GM12878 (cell line): ENCODE results near the gene RSPRY1. TPM values are rescaled to one million over a fixed set of nuclear protein-coding genes. Genes with fewer than 3 reads are reported as not detected.
A peak's percentile ranks its signal among the peaks of the same experiment; 100 is the strongest.

Experiments used
- ATAC-seq: fragments of 200-7000 bp; cut with Tn5 transposase; 3 replicates; pipeline ENCODE4 v1.9.1; 2020; ENCODE audit warnings: mild to moderate bottlenecking, moderate library complexity
- BruUV-seq: library from RNA; stranded (reverse); fragments of 400-500 nt; replicated peaks from 2 replicates; lab custom pipeline; 2021; lab: Mats Ljungman, UMichigan
- CTCF ChIA-PET: fragments of 300-600 bp; sonication (Branson Sonifier 250); formaldehyde crosslinking; extraction: SDS; loops from one replicate; lab custom pipeline; 2021; ENCODE audit warnings: inconsistent platforms; lab: Yijun Ruan, JAX
- POLR2A ChIA-PET: fragments of 350-600 bp; formaldehyde crosslinking; extraction: SDS; loops from one replicate; lab custom pipeline; 2021; ENCODE audit warnings: inconsistent platforms; lab: Charles Lee
- RAD21 ChIA-PET: fragments of 300-600 bp; sonication (Branson Sonifier 250); formaldehyde crosslinking; loops from one replicate; lab custom pipeline; 2023; ENCODE audit warnings: antibody characterized with exemption; ENCODE audit not compliant: unreplicated experiment; lab: Charles Lee
- SMC1A ChIA-PET: fragments of 300-600 bp; sonication (Branson Sonifier 250); formaldehyde crosslinking; loops from one replicate; lab custom pipeline; 2023; ENCODE audit not compliant: unreplicated experiment, uncharacterized antibody; lab: Charles Lee
- DNase-seq: peaks from one replicate; pipeline ENCODE4 v3.0.0-alpha.2; 2011; ENCODE audit warnings: low read depth, low spot score
- FAIRE-seq: peaks from 3 replicates; lab custom pipeline; 2011; peaks lifted over from hg19 to GRCh38; lab: Jason Lieb, UNC
- H2AFZ ChIP-seq: 2 replicates; pipeline ENCODE4 v1.6.0; 2011; ENCODE audit warnings: low read depth, low read length, control low read depth; ENCODE audit not compliant: control insufficient read depth
- H3K27ac ChIP-seq: 2 replicates; pipeline ENCODE4 v1.5.1; 2011; ENCODE audit warnings: control low read depth; ENCODE audit not compliant: control insufficient read depth, insufficient read depth
- H3K27me3 ChIP-seq, 2 experiments: replicated peaks in 1 of 2; 2 replicates each; pipeline versions ENCODE4 v1.6.0 to v1.6.1; 2011; ENCODE audit warnings: low read length in 1 of 2; ENCODE audit not compliant: control insufficient read depth in 2 of 2, insufficient read depth in 2 of 2
- H3K36me3 ChIP-seq, 2 experiments: 2 replicates each; pipeline ENCODE4 v1.5.1; 2011; ENCODE audit warnings: low read length in 1 of 2; ENCODE audit not compliant: control insufficient read depth in 2 of 2, insufficient read depth in 2 of 2
- H3K4me1 ChIP-seq: 2 replicates; pipeline ENCODE4 v1.6.1; 2011; ENCODE audit warnings: mild to moderate bottlenecking, low read length, moderate library complexity, mixed read lengths; ENCODE audit not compliant: control insufficient read depth, insufficient read depth
- H3K4me2 ChIP-seq: 2 replicates; pipeline ENCODE4 v1.6.0; 2011; ENCODE audit warnings: control low read depth; ENCODE audit not compliant: control insufficient read depth, insufficient read depth
- H3K4me3 ChIP-seq: fragments of 200-600 bp; sonication (generic); 2 replicates; pipeline ENCODE4 v1.5.1; 2016
- H3K79me2 ChIP-seq: 2 replicates; pipeline ENCODE4 v1.6.0; 2011; ENCODE audit warnings: low read length; ENCODE audit not compliant: control insufficient read depth, insufficient read depth
- H3K9ac ChIP-seq: 2 replicates; pipeline ENCODE4 v1.8.0; 2011; ENCODE audit warnings: low read length, control low read depth, mixed read lengths; ENCODE audit not compliant: control insufficient read depth, insufficient read depth
- H3K9me3 ChIP-seq: replicated peaks from 3 replicates; pipeline ENCODE4 v1.5.1; 2011; ENCODE audit warnings: mild to moderate bottlenecking, low read length; ENCODE audit not compliant: control insufficient read depth, insufficient read depth
- H4K20me1 ChIP-seq: 2 replicates; pipeline ENCODE4 v1.6.0; 2011; ENCODE audit not compliant: control insufficient read depth, insufficient read depth
- BCLAF1 ChIP-seq: fragments of 450-650 bp; IDR thresholded peaks from 2 replicates; pipeline ENCODE4 v1.6.1; 2017; ENCODE audit warnings: antibody characterized with exemption, mild to moderate bottlenecking, moderate library complexity
- BRCA1 ChIP-seq: IDR thresholded peaks from 2 replicates; pipeline ENCODE4 v1.6.1; 2011; ENCODE audit warnings: low read depth, low read length, improper control_type of control experiment
- CREB1 ChIP-seq: IDR thresholded peaks from 2 replicates; pipeline ENCODE4 v1.6.1; 2012; ENCODE audit warnings: low read depth, mild to moderate bottlenecking, inconsistent platforms
- HSF1 ChIP-seq: fragments of 150-350 bp; IDR thresholded peaks from 2 replicates; pipeline ENCODE4 v1.6.1; 2014; ENCODE audit warnings: mild to moderate bottlenecking, low read depth, low read length
- POLR2A ChIP-seq: IDR thresholded peaks from 2 replicates; pipeline ENCODE4 v1.6.1; 2011; ENCODE audit warnings: low read depth, mild to moderate bottlenecking, low read length
- RELB ChIP-seq: fragments of 450-650 bp; IDR thresholded peaks from 2 replicates; pipeline ENCODE4 v1.6.1; 2017; ENCODE audit warnings: low read depth, mild to moderate bottlenecking, moderate library complexity
- ZNF24 ChIP-seq: fragments of 450-650 bp; IDR thresholded peaks from 2 replicates; pipeline ENCODE4 v1.6.1; 2017; ENCODE audit warnings: antibody characterized with exemption, mild to moderate bottlenecking
- WGBS: methylation state at CpG from one replicate; pipeline ENCODE4 v1.1.6; 2016; ENCODE audit warnings: low lambda C conversion rate; ENCODE audit not compliant: insufficient replicate concordance, insufficient coverage; ENCODE audit errors: missing lambda C conversion rate; 5-methylcytosine and 5-hydroxymethylcytosine counted together
- in situ Hi-C: fragments of 300-500 bp; cut with MboI; formaldehyde crosslinking; loops from 9 replicates; pipeline ENCODE4 v1.14.3; 2018; ENCODE audit warnings: mixed read lengths
- intact Hi-C: fragments of 100-400 bp; cut with micrococcal nuclease; formaldehyde crosslinking; loops from one replicate; pipeline ENCODE4 v1.14.2; 2022; ENCODE audit not compliant: unreplicated experiment
- polyA plus RNA-seq, 11 experiments: library from polyadenylated mRNA; depleted of rRNA in 4 of 11; unstranded in 6 of 11; stranded (reverse) in 5 of 11; fragments of >200 nt; fragmentation: Nextera tagmentation in 4 of 11; fragmentation: Illumina TruSeq in 1 of 11; extraction: Ambion mirVana in 4 of 11; extraction: Trizol in 1 of 11; gene quantifications; 1 replicate in 1 of 11; 2 replicates in 10 of 11; pipeline versions ENCODE4 v1.2.1 to v1.2.3, GENCODE V29; 2011 to 2016; ENCODE audit warnings: inconsistent platforms in 2 of 11, missing spikeins in 2 of 11, low read depth in 1 of 11
- total RNA-seq, 4 experiments: library from RNA; depleted of rRNA in 3 of 4; stranded (reverse); fragments of >200 nt in 3 of 4; fragmentation: Illumina TruSeq in 1 of 4; extraction: Trizol in 1 of 4; gene quantifications; 2 replicates each; pipeline versions ENCODE4 v1.2.1 to v1.2.3, GENCODE V29; 2013 to 2021

Gene RSPRY1
- total and polyA plus RNA-seq, 10 of the 15 experiments (the other 5 are each of a cell fraction or from before 2014, with no cell fraction given), result 18.5 to 57.0 (median 41.2) TPM

GRCh38 chr16:57150682-57151330 is 35.3 kb upstream of the RSPRY1 start:
- WGBS, result 98% methylated on average over 9 of the region's 9 CpGs
- ChIA-PET RAD21 (interaction anchor here (0.7 to 1.4 kb wide), 3 partner anchors 24 to 58 kb away, joined by 3 to 5 read pairs (median 3); partner anchors contain the start of gene CPNE2), POLR2A (interaction anchor here (1.0 to 1.8 kb wide), 3 partner anchors 9 to 24 kb away, joined by 3 to 7 read pairs (median 3); no protein-coding TSS in a partner anchor), CTCF (interaction anchor here (0.9 to 2.8 kb wide), 5 partner anchors 9 to 187 kb away, joined by 3 to 14 read pairs (median 3); partner anchors contain the start of gene CPNE2), SMC1A (interaction anchor here (0.8 to 1.2 kb wide), 6 partner anchors 16 to 90 kb away, joined by 3 read pairs; no protein-coding TSS in a partner anchor)
- no peaks in the 10 kb centered on the region for H3K27me3 ChIP-seq
- FAIRE-seq (no peak), ATAC-seq (no peak), DNase-seq (no peak)
- peaks cover 15% of the 10 kb centered on the region for H3K4me1 ChIP-seq
- no peak overlapping the region for H3K4me3 ChIP-seq
- no peaks in the 10 kb centered on the region for H3K79me2 ChIP-seq
- TF ChIP-seq POLR2A (0 out of 2 replicates have a peak, but pooled peaks have one; percentile 25), BRCA1 (no peak)
- H3K36me3 ChIP-seq, result peaks cover 15 to 23% of the 10 kb centered on the region in 2 experiments
- BruUV-seq, result no TSS peak
- H2AFZ ChIP-seq, result no peak overlapping the region
- in situ Hi-C loops, result no loop called here
- no peak overlapping the region for H3K4me2 ChIP-seq
- H3K27ac ChIP-seq, result no peak overlapping the region
- intact Hi-C loops, result no loop called here
- no peak overlapping the region for H3K9ac ChIP-seq
- no peaks in the 10 kb centered on the region for H4K20me1 ChIP-seq
- no peaks in the 10 kb centered on the region for H3K9me3 ChIP-seq

- DNase-seq (no peak), FAIRE-seq (no peak), ATAC-seq (no peak)
- ChIA-PET POLR2A (interaction anchor here (1.0 kb wide), 1 partner anchor 15 kb away, joined by 3 read pairs; no protein-coding TSS in a partner anchor), SMC1A (interaction anchor here (0.6 to 1.7 kb wide), 6 partner anchors 15 to 449 kb away, joined by 3 to 4 read pairs (median 3); no protein-coding TSS in a partner anchor), CTCF (interaction anchor here (0.6 to 2.8 kb wide), 6 partner anchors 9 to 185 kb away, joined by 3 to 14 read pairs (median 3); partner anchors contain the start of gene CPNE2), RAD21 (interaction anchor here (0.7 to 1.4 kb wide), 2 partner anchors 24 to 59 kb away, joined by 3 read pairs; partner anchors contain the start of gene CPNE2)
- Histone ChIP-seq H3K9ac (no peak overlapping the region), H3K9me3 (no peaks in the 10 kb centered on the region), H3K36me3 (peaks cover 15 to 27% of the 10 kb centered on the region in 2 experiments), H3K4me1 (peaks cover 15% of the 10 kb centered on the region), H2AFZ (no peak overlapping the region), H4K20me1 (no peaks in the 10 kb centered on the region), H3K27ac (no peak overlapping the region), H3K79me2 (no peaks in the 10 kb centered on the region), H3K4me3 (no peak overlapping the region), H3K27me3 (no peaks in the 10 kb centered on the region), H3K4me2 (no peak overlapping the region)
- BruUV-seq, result no TSS peak
- 100% methylated on average over 2 of the region's 2 CpGs for WGBS
- in situ Hi-C loops (no loop called here), intact Hi-C loops (no loop called here)
- no peak for TF ChIP-seq ZNF24
- TF ChIP-seq CREB1, result no peak
- TF ChIP-seq HSF1, result no peak
- TF ChIP-seq BCLAF1, result no peak
- TF ChIP-seq RELB, result no peak
Observed at GRCh38 chr16:57151369-57151768, 34.8 kb upstream of the RSPRY1 start.
